Osteoblast (primary cell): ENCODE results near the gene ZIK1. TPM values are rescaled to one million over a fixed set of nuclear protein-coding genes. Genes with fewer than 3 reads are reported as not detected.
A peak's percentile ranks its signal among the peaks of the same experiment; 100 is the strongest.

ENCODE experiments used
- DNase-seq: peaks from one replicate; pipeline ENCODE4 v3.0.0; 2011; ENCODE audit warnings: low spot score, mixed read lengths; ENCODE audit not compliant: insufficient read length; ENCODE audit errors: missing footprints
- H2AFZ ChIP-seq: 2 replicates; pipeline ENCODE4 v1.6.0; 2011; ENCODE audit warnings: mild to moderate bottlenecking, low read length
- H3K27ac ChIP-seq: 2 replicates; pipeline ENCODE4 v1.5.1; 2011; ENCODE audit warnings: mild to moderate bottlenecking, low read depth, low read length, moderate library complexity
- H3K27me3 ChIP-seq: 2 replicates; pipeline ENCODE4 v1.6.0; 2012; ENCODE audit warnings: mild to moderate bottlenecking, control low read depth, inconsistent platforms, low read length, moderate library complexity; ENCODE audit not compliant: insufficient read depth
- H3K36me3 ChIP-seq: 2 replicates; pipeline ENCODE4 v1.5.1; 2011; ENCODE audit warnings: mild to moderate bottlenecking, low read length, control low read depth, moderate library complexity; ENCODE audit not compliant: insufficient read depth
- H3K4me1 ChIP-seq: 2 replicates; pipeline ENCODE4 v1.5.1; 2011; ENCODE audit warnings: mild to moderate bottlenecking, low read length, control low read depth, moderate library complexity; ENCODE audit not compliant: insufficient read depth
- H3K4me2 ChIP-seq: 2 replicates; pipeline ENCODE4 v1.6.0; 2011; ENCODE audit warnings: mild to moderate bottlenecking, low read length; ENCODE audit not compliant: insufficient read depth
- H3K4me3 ChIP-seq: fragments of 200-600 bp; sonication (generic); 3 replicates; pipeline ENCODE4 v1.5.1; 2012; ENCODE audit warnings: mild to moderate bottlenecking, low read length, inconsistent platforms; ENCODE audit not compliant: insufficient read depth
- H3K79me2 ChIP-seq: 2 replicates; pipeline ENCODE4 v1.6.0; 2012; ENCODE audit warnings: mild to moderate bottlenecking, low read length, control low read depth, inconsistent platforms; ENCODE audit not compliant: insufficient read depth
- H3K9me3 ChIP-seq: 2 replicates; pipeline ENCODE4 v1.5.1; 2011; ENCODE audit warnings: low read depth, low read length, control low read depth
- H4K20me1 ChIP-seq: 2 replicates; pipeline ENCODE4 v1.6.0; 2012; ENCODE audit warnings: mild to moderate bottlenecking, low read length, control low read depth; ENCODE audit not compliant: insufficient read depth
- CTCF ChIP-seq: IDR thresholded peaks from 2 replicates; pipeline ENCODE4 v1.5.1; 2011; ENCODE audit warnings: mild to moderate bottlenecking, low read depth, low read length, moderate library complexity; ENCODE audit errors: extremely low read depth
- total RNA-seq: library from RNA; depleted of rRNA; stranded (reverse); fragments of >200 nt; gene quantifications from 2 replicates; pipeline ENCODE4 v1.2.3, GENCODE V29; 2012

ZIK1 gene
- total RNA-seq: 11.2 and 11.6 TPM in 2 replicates

GRCh38 chr19:57583521-57584416, at the start of gene ZIK1:
Gene ZIK1, plus strand, starts transcription at chr19:57584145. Its CDS starts 212 bp downstream, at chr19:57584357.
- no peaks in the 10 kb centered on the region for H3K27me3 ChIP-seq
- no peaks in the 10 kb centered on the region for H4K20me1 ChIP-seq
- H2AFZ ChIP-seq: peak within 1 kb of the TSS; percentile 99
- peak within 1 kb of the TSS; percentile 82 for H3K4me3 ChIP-seq
- H3K9me3 ChIP-seq: peaks cover 2% of the 10 kb centered on the region
- TF ChIP-seq CTCF: no peak
- H3K27ac ChIP-seq: peak within 1 kb of the TSS; percentile 29
- peaks cover 12% of the 10 kb centered on the region for H3K79me2 ChIP-seq
- peak within 1 kb of the TSS; percentile 72 for H3K4me2 ChIP-seq
- DNase-seq: peak; percentile 98
- H3K36me3 ChIP-seq: peaks cover 4% of the 10 kb centered on the region
- peaks cover 13% of the 10 kb centered on the region for H3K4me1 ChIP-seq

- no peak overlapping the region for H2AFZ ChIP-seq
- H3K4me1 ChIP-seq: no peaks in the 10 kb centered on the region
- no peak for TF ChIP-seq CTCF
- no peak overlapping the region for H3K4me3 ChIP-seq
- DNase-seq: no peak
- H3K79me2 ChIP-seq: peaks cover 10% of the 10 kb centered on the region
- H3K27me3 ChIP-seq: no peaks in the 10 kb centered on the region
- H3K9me3 ChIP-seq: peaks cover 61% of the 10 kb centered on the region
- peaks cover 65% of the 10 kb centered on the region for H3K36me3 ChIP-seq
- H3K4me2 ChIP-seq: no peak overlapping the region
- no peak overlapping the region for H3K27ac ChIP-seq
- H4K20me1 ChIP-seq: no peaks in the 10 kb centered on the region
These were observed 45.9 kb upstream of the ZIK1 start for GRCh38 chr19:57537953-57538547.

GRCh38 chr19:57546513-57546912, 37.4 kb upstream of the ZIK1 start:
- no peaks in the 10 kb centered on the region for H3K4me1 ChIP-seq
- H3K27ac ChIP-seq: no peak overlapping the region
- no peak for DNase-seq
- peaks cover 46% of the 10 kb centered on the region for H3K9me3 ChIP-seq
- peaks cover 2% of the 10 kb centered on the region for H3K79me2 ChIP-seq
- no peak overlapping the region for H2AFZ ChIP-seq
- no peak overlapping the region for H3K4me2 ChIP-seq
- no peak overlapping the region for H3K4me3 ChIP-seq
- TF ChIP-seq CTCF: no peak
- no peaks in the 10 kb centered on the region for H3K27me3 ChIP-seq
- no peaks in the 10 kb centered on the region for H4K20me1 ChIP-seq
- H3K36me3 ChIP-seq: peaks cover 89% of the 10 kb centered on the region

- no peak for DNase-seq
- Histone ChIP-seq H3K4me3 (no peak overlapping the region), H3K27me3 (no peaks in the 10 kb centered on the region), H3K27ac (no peak overlapping the region), H3K4me2 (no peak overlapping the region), H2AFZ (no peak overlapping the region), H4K20me1 (no peaks in the 10 kb centered on the region), H3K4me1 (no peaks in the 10 kb centered on the region), H3K9me3 (peaks cover 22% of the 10 kb centered on the region), H3K36me3 (peaks cover 87% of the 10 kb centered on the region), H3K79me2 (peaks cover 15% of the 10 kb centered on the region)
- TF ChIP-seq CTCF: no peak
These were observed 31.5 kb upstream of the ZIK1 start for GRCh38 chr19:57552432-57552831.
